Loucy (cell line): ENCODE measurements around the gene MT4.
A peak's percentile ranks its signal among the peaks of the same experiment; 100 is the strongest.

ENCODE experiments used
- H2AFZ ChIP-seq: fragments of 200-600 bp; sonication (generic); 2 replicates; pipeline ENCODE4 v1.6.0; 2016; ENCODE audit warnings: antibody characterized with exemption, mild to moderate bottlenecking, low read length, moderate library complexity
- H3F3A ChIP-seq: fragments of 200-600 bp; 2 replicates; pipeline ENCODE4 v1.6.0; 2016; ENCODE audit warnings: antibody characterized with exemption, low read depth, mild to moderate bottlenecking
- H3K27me3 ChIP-seq: fragments of 200-600 bp; sonication (generic); 2 replicates; pipeline ENCODE4 v1.6.1; 2014; ENCODE audit warnings: low read length, mild to moderate bottlenecking; ENCODE audit not compliant: insufficient read depth, poor library complexity, severe bottlenecking
- H3K36me3 ChIP-seq: fragments of 200-600 bp; sonication (generic); 2 replicates; pipeline ENCODE4 v1.6.1; 2016; ENCODE audit warnings: low read length; ENCODE audit not compliant: insufficient read depth
- H3K4me1 ChIP-seq: fragments of 200-600 bp; sonication (generic); 2 replicates; pipeline ENCODE4 v1.5.1; 2014; ENCODE audit warnings: low read length, mild to moderate bottlenecking; ENCODE audit not compliant: insufficient read depth, poor library complexity, severe bottlenecking
- H3K4me2 ChIP-seq: fragments of 200-600 bp; sonication (generic); 2 replicates; pipeline ENCODE4 v1.6.0; 2014; ENCODE audit warnings: antibody characterized with exemption, low read length, low read depth, mild to moderate bottlenecking; ENCODE audit not compliant: poor library complexity, severe bottlenecking
- H3K4me3 ChIP-seq: fragments of 200-600 bp; sonication (generic); 2 replicates; pipeline ENCODE4 v1.5.1; 2014; ENCODE audit warnings: low read length, mild to moderate bottlenecking, mixed read lengths; ENCODE audit not compliant: poor library complexity, severe bottlenecking
- H3K79me2 ChIP-seq: fragments of 200-600 bp; sonication (generic); 2 replicates; pipeline ENCODE4 v1.6.1; 2014; ENCODE audit warnings: low read length; ENCODE audit not compliant: insufficient read depth
- H3K9ac ChIP-seq: fragments of 200-600 bp; sonication (generic); 2 replicates; pipeline ENCODE4 v1.6.0; 2014; ENCODE audit warnings: mild to moderate bottlenecking, low read depth, low read length, moderate library complexity; ENCODE audit not compliant: poor library complexity, severe bottlenecking
- H3K9me2 ChIP-seq: fragments of 200-600 bp; sonication (generic); replicated peaks from 2 replicates; pipeline ENCODE4 v1.6.1; 2016; ENCODE audit warnings: low read depth, low read length, mixed read lengths
- H3K9me3 ChIP-seq: fragments of 200-600 bp; sonication (generic); 2 replicates; pipeline ENCODE4 v1.6.1; 2014; ENCODE audit warnings: mild to moderate bottlenecking, antibody characterized with exemption, low read length, low read depth; ENCODE audit not compliant: insufficient read depth
- H4K20me1 ChIP-seq: fragments of 200-600 bp; sonication (generic); 2 replicates; pipeline ENCODE4 v1.6.0; 2014; ENCODE audit warnings: antibody characterized with exemption, low read length, mild to moderate bottlenecking; ENCODE audit not compliant: insufficient read depth, poor library complexity, severe bottlenecking
- EZH2phosphoT487 ChIP-seq: fragments of 200-600 bp; IDR thresholded peaks from 2 replicates; pipeline ENCODE4 v1.6.1; 2018; ENCODE audit warnings: antibody characterized with exemption, mild to moderate bottlenecking, moderate library complexity, borderline replicate concordance
- TF ChIP-seq, protein P1 (sequence below): fragments of 200-600 bp; sonication (generic); conservative IDR thresholded peaks from 2 replicates; pipeline ENCODE4 v1.5.1; 2014; ENCODE audit warnings: mild to moderate bottlenecking, antibody characterized with exemption, low read length

The MT4 gene

GRCh38 chr16:56554441-56554840, 10.4 kb upstream of the MT4 start:
- H4K20me1 ChIP-seq = no peaks in the 10 kb centered on the region
- no peak overlapping the region for H3K4me3 ChIP-seq
- H3K27me3 ChIP-seq = no peaks in the 10 kb centered on the region
- no peak overlapping the region for H3K9ac ChIP-seq
- no peaks in the 10 kb centered on the region for H3K36me3 ChIP-seq
- H3K4me2 ChIP-seq = no peak overlapping the region
- peaks cover 2% of the 10 kb centered on the region; the same call in 1 of the 2 replicates for H3F3A ChIP-seq
- H3K9me2 ChIP-seq = no peaks in the 10 kb centered on the region
- H3K9me3 ChIP-seq = no peaks in the 10 kb centered on the region
- H2AFZ ChIP-seq = no peak overlapping the region
- TF ChIP-seq EZH2phosphoT487 = no peak
- TF ChIP-seq, protein P1, sequence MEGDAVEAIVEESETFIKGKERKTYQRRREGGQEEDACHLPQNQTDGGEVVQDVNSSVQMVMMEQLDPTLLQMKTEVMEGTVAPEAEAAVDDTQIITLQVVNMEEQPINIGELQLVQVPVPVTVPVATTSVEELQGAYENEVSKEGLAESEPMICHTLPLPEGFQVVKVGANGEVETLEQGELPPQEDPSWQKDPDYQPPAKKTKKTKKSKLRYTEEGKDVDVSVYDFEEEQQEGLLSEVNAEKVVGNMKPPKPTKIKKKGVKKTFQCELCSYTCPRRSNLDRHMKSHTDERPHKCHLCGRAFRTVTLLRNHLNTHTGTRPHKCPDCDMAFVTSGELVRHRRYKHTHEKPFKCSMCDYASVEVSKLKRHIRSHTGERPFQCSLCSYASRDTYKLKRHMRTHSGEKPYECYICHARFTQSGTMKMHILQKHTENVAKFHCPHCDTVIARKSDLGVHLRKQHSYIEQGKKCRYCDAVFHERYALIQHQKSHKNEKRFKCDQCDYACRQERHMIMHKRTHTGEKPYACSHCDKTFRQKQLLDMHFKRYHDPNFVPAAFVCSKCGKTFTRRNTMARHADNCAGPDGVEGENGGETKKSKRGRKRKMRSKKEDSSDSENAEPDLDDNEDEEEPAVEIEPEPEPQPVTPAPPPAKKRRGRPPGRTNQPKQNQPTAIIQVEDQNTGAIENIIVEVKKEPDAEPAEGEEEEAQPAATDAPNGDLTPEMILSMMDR = no peak
- peaks cover 29% of the 10 kb centered on the region for H3K4me1 ChIP-seq
- H3K79me2 ChIP-seq = no peaks in the 10 kb centered on the region

DNA sequence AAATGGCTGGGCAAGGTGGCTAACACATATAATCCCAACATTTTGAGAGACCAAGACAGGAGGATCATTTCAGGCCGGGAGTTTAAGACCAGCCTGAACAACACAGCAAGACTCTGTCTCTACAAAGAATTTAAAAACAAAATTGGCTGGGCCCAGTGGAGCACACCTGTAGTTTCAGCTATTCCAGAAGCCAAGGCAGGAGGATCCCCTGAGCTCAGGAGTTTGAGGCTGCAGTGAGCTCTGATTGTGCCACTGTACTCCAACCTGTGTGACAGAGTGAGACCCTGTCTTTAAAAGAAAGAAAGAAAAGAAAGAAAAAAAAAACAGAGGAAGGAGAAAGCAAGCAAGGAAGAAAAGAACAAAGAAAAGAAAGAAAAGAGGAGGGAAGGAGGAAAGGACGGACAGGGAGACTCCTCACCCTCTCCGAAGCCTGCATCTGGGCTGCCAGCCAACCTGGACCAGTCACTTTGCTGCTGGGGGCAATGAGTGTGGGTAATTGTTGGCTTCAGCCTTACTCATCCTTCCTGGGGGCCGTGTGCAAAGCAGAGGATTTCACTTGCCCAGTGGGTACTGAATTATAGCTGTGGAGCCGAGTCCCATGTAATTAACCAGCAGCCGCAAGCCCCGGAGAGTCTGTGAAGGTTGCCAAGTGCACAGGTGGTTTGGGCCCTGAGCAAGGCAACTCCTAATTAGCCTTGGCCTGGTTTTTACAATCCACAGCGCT, 6.7 kb upstream of the MT4 start:
- 0 out of 2 replicates have a peak overlapping the region, but pooled peaks have one; percentile 36 for H2AFZ ChIP-seq
- H3K4me1 ChIP-seq = no peaks in the 10 kb centered on the region
- H4K20me1 ChIP-seq = no peaks in the 10 kb centered on the region
- H3K9ac ChIP-seq = no peak overlapping the region
- no peaks in the 10 kb centered on the region for H3K79me2 ChIP-seq
- H3K9me2 ChIP-seq = no peaks in the 10 kb centered on the region
- H3K4me2 ChIP-seq = no peak overlapping the region
- TF ChIP-seq, protein P1 = no peak
- no peak for TF ChIP-seq EZH2phosphoT487
- H3K4me3 ChIP-seq = no peak overlapping the region
- H3F3A ChIP-seq = no peaks in the 10 kb centered on the region
- no peaks in the 10 kb centered on the region for H3K9me3 ChIP-seq
- H3K36me3 ChIP-seq = no peaks in the 10 kb centered on the region
- H3K27me3 ChIP-seq = no peaks in the 10 kb centered on the region

DNA sequence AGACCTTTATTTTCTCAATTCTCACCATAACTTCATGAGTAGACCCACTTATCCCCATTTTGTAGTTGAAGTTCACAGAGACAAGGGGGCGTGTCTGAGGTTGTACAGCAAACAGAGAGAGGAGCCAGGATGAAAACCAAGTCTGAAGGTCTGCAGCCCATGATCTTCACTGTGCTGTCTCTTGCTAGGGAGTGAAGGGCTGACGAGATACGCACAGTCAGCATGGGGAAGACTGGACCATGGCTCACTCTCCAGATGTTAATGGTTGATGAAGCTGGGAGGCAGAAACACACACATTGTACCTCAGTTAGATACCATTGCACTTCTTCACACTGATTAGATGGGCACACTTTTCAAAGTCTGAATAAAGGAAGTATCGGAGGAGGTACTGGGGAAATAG, 5.8 kb upstream of the MT4 start:
- H3K27me3 ChIP-seq = no peaks in the 10 kb centered on the region
- no peak overlapping the region for H3K9ac ChIP-seq
- TF ChIP-seq EZH2phosphoT487 = no peak
- TF ChIP-seq, protein P1 = no peak
- no peaks in the 10 kb centered on the region for H4K20me1 ChIP-seq
- H3K4me2 ChIP-seq = no peak overlapping the region
- H3K4me1 ChIP-seq = no peaks in the 10 kb centered on the region
- no peaks in the 10 kb centered on the region for H3K36me3 ChIP-seq
- no peak overlapping the region for H2AFZ ChIP-seq
- no peaks in the 10 kb centered on the region for H3K9me3 ChIP-seq
- H3F3A ChIP-seq = no peaks in the 10 kb centered on the region
- no peaks in the 10 kb centered on the region for H3K79me2 ChIP-seq
- no peaks in the 10 kb centered on the region for H3K9me2 ChIP-seq
- no peak overlapping the region for H3K4me3 ChIP-seq
